ENCODE measurements around the gene FKBP10. TPM values are rescaled to one million over a fixed set of nuclear protein-coding genes. Genes with fewer than 3 reads are reported as not detected.

The FKBP10 gene
- total and polyA plus RNA-seq, 2 donors (not counting 3 experiments of a cell fraction or from before 2014, with no cell fraction given): 168 to 377 TPM

DNA sequence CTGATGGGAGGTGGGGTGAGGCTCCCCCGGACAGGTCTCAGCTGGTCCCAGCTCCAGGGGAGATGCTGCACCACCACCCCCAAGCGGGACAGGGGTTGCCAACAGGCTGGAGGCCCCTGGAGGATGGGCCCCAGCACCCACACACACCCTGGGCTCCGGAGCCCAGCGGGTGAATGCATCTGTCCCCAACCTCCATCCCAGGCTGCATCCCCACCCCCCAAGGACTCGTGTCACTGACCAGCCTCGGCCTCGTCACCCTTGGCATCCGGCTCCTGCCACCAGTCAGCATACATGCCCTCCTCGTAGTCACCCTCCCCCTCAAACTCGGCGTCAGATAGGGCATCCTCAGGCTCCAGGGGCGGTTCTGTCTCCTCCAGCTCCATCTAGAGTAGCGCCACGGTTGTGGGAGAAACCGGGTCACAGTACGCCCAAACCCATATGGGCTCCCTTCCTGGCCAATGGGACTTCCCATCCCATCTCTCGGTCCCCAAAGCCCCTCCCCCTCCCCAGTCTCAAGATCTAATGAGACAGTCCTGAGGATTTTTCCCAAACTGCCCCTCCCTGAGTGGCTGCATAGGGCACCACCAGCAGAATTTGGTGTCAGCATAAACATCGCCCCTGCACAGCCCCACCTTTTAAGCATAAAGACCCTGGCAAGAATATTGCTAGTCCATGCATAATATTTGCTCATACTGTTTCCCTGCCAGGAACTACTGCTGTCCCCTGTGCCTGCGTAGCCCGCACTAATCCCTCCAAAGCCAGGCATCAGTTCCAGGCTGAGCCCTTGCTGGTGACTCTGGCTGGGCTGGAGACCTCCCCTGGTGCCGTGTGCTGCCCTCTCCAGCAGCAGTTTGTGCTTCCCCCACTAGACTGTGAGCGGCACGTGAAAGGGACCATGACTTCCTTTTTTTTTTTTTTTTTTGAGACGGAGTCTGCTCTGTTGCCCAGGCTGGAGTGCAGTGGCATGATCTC is 9.5 kb upstream of the FKBP10 start:
- no peak for DNase-seq (ENCODE audit: low read depth, low spot score)
- BruUV-seq (replicated peaks): no TSS peak
- intact Hi-C loops (cut with micrococcal nuclease): no loop called here

More for the DNA sequence above, 9.5 kb upstream of the FKBP10 start:
- no peak overlapping the region for H3K9ac ChIP-seq (replicated peaks; ENCODE audit: extremely low read depth, insufficient read depth, low read length)
- H3K9me1 ChIP-seq (replicated peaks; ENCODE audit: control insufficient read depth, extremely low read depth, insufficient read depth, low read length): no peaks in the 10 kb centered on the region
- dilution Hi-C loops (cut with MboI; ENCODE audit: extremely low pct_ligation_motif_present, low sequenced_read_pairs): loop anchor here (10.0 kb wide), 1 partner anchor 59 kb away; no protein-coding TSS in a partner anchor
- no peak for FAIRE-seq
- peaks cover 8% of the 10 kb centered on the region for H3K4me1 ChIP-seq (ENCODE audit: control insufficient read depth, extremely low read depth, insufficient read depth, low read length)
- H3K27me3 ChIP-seq (ENCODE audit: control insufficient read depth in 2 of 2, insufficient read depth in 2 of 2, low read length in 2 of 2): no peaks in the 10 kb centered on the region
- H3K4me3 ChIP-seq (replicated peaks in 1 of 3; ENCODE audit: insufficient read depth in 1 of 3, low read depth in 1 of 3, low read length in 3 of 3): no peak overlapping the region
- H3K36me3 ChIP-seq (ENCODE audit: control insufficient read depth in 2 of 2, extremely low read depth in 1 of 2, insufficient read depth in 2 of 2, low read length in 2 of 2): peaks cover 0 to 2% of the 10 kb centered on the region in 2 experiments
- no peaks in the 10 kb centered on the region for H4K20me1 ChIP-seq (replicated peaks; ENCODE audit: control insufficient read depth, extremely low read depth, insufficient read depth, low read length)
- H3K79me2 ChIP-seq (ENCODE audit: control insufficient read depth, insufficient read depth, low read length): no peaks in the 10 kb centered on the region
- H3K9me3 ChIP-seq (replicated peaks; ENCODE audit: control insufficient read depth, insufficient read depth, low read length): no peaks in the 10 kb centered on the region
- TF ChIP-seq, protein P1, sequence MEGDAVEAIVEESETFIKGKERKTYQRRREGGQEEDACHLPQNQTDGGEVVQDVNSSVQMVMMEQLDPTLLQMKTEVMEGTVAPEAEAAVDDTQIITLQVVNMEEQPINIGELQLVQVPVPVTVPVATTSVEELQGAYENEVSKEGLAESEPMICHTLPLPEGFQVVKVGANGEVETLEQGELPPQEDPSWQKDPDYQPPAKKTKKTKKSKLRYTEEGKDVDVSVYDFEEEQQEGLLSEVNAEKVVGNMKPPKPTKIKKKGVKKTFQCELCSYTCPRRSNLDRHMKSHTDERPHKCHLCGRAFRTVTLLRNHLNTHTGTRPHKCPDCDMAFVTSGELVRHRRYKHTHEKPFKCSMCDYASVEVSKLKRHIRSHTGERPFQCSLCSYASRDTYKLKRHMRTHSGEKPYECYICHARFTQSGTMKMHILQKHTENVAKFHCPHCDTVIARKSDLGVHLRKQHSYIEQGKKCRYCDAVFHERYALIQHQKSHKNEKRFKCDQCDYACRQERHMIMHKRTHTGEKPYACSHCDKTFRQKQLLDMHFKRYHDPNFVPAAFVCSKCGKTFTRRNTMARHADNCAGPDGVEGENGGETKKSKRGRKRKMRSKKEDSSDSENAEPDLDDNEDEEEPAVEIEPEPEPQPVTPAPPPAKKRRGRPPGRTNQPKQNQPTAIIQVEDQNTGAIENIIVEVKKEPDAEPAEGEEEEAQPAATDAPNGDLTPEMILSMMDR (IDR thresholded peaks at IDR 0.05; ENCODE audit: extremely low read depth in 1 of 2, insufficient read depth in 1 of 2, low read depth in 1 of 2, low read length in 2 of 2): no peak
- TF ChIP-seq GATA2 (IDR thresholded peaks at IDR 0.05; ENCODE audit: insufficient read depth, insufficient read length, low read depth, low read length) (no peak), MYC (IDR thresholded peaks at IDR 0.05; ENCODE audit: low read depth, low read length) (no peak), POLR2AphosphoS5 (IDR thresholded peaks at IDR 0.05; ENCODE audit: insufficient read depth, low read depth, low read length) (no peak), EZH2 (IDR thresholded peaks at IDR 0.05; ENCODE audit: borderline replicate concordance, low read depth, low read length, severe bottlenecking) (no peak), FOS (IDR thresholded peaks at IDR 0.05; ENCODE audit: borderline replicate concordance, insufficient read depth, low read length) (no peak), JUN (IDR thresholded peaks at IDR 0.05; ENCODE audit: borderline replicate concordance, insufficient read depth, insufficient read length, low read depth) (no peak), POLR2A (IDR thresholded peaks at IDR 0.05; ENCODE audit: low read depth, low read length) (no peak)
- TF ChIP-seq, protein P2, sequence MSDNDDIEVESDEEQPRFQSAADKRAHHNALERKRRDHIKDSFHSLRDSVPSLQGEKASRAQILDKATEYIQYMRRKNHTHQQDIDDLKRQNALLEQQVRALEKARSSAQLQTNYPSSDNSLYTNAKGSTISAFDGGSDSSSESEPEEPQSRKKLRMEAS (IDR thresholded peaks at IDR 0.05; ENCODE audit: insufficient read depth, insufficient read length): no peak
- H2AFZ ChIP-seq (ENCODE audit: low read depth, low read length): no peak overlapping the region
- no peak overlapping the region for H3K4me2 ChIP-seq (ENCODE audit: insufficient read depth, low read length)
- no peak overlapping the region for H3K27ac ChIP-seq (ENCODE audit: insufficient read depth, low read depth, low read length)
- CTCF ChIA-PET: interaction anchor here (1.1 to 9.8 kb wide), 9 partner anchors 17 to 66 kb away, joined by 3 to 98 read pairs (median 23); partner anchors contain the start of gene JUP
- POLR2A ChIA-PET: interaction anchor here (0.6 kb wide), 1 partner anchor 49 kb away, joined by 3 read pairs; no protein-coding TSS in a partner anchor
